OCI-LY7 (cell line): ENCODE measurements around the gene SERPINA5. TPM values are rescaled to one million over a fixed set of nuclear protein-coding genes. Genes with fewer than 3 reads are reported as not detected.
A peak's percentile ranks its signal among the peaks of the same experiment; 100 is the strongest.

Experiments
- BruUV-seq: library from RNA; stranded (reverse); fragments of 400-500 nt; replicated peaks from 2 replicates; lab custom pipeline; 2021; lab: Mats Ljungman, UMichigan
- CTCF ChIA-PET: fragments of 300-600 bp; sonication (Branson Sonifier 250); formaldehyde crosslinking; loops from one replicate; lab custom pipeline; 2022; ENCODE audit warnings: antibody characterized with exemption; ENCODE audit not compliant: unreplicated experiment; lab: Charles Lee
- POLR2A ChIA-PET: fragments of 300-600 bp; sonication (Branson Sonifier 250); formaldehyde crosslinking; loops from one replicate; lab custom pipeline; 2022; ENCODE audit warnings: antibody characterized with exemption; lab: Charles Lee
- DNase-seq: peaks from one replicate; pipeline ENCODE4 v3.0.0-alpha.2; 2015; ENCODE audit warnings: low spot score
- H2AFZ ChIP-seq: fragments of 200-600 bp; sonication (generic), shearing (Covaris generic); 2 replicates; pipeline ENCODE4 v1.6.1; 2014; ENCODE audit warnings: mild to moderate bottlenecking, antibody characterized with exemption, low read length, moderate library complexity
- H3K27ac ChIP-seq: fragments of 200-600 bp; sonication (generic); 2 replicates; pipeline ENCODE4 v1.5.1; 2014; ENCODE audit warnings: mixed run types, low read depth, mild to moderate bottlenecking, moderate library complexity, low read length, inconsistent platforms; ENCODE audit not compliant: poor library complexity, severe bottlenecking
- H3K36me3 ChIP-seq: fragments of 200-600 bp; sonication (generic); 2 replicates; pipeline ENCODE4 v1.6.1; 2014; ENCODE audit warnings: mild to moderate bottlenecking, antibody characterized with exemption, low read length, moderate library complexity, mixed read lengths; ENCODE audit not compliant: insufficient read depth
- H3K4me1 ChIP-seq: fragments of 200-600 bp; sonication (generic); 2 replicates; pipeline ENCODE4 v1.5.1; 2014; ENCODE audit warnings: mild to moderate bottlenecking, low read length; ENCODE audit not compliant: insufficient read depth, poor library complexity, severe bottlenecking
- H3K4me2 ChIP-seq: fragments of 200-600 bp; sonication (generic); 2 replicates; pipeline ENCODE4 v1.6.1; 2014; ENCODE audit warnings: mild to moderate bottlenecking, low read length
- H3K4me3 ChIP-seq: fragments of 200-600 bp; sonication (generic); 2 replicates; pipeline ENCODE4 v1.5.1; 2014; ENCODE audit warnings: mild to moderate bottlenecking, low read depth, low read length; ENCODE audit not compliant: poor library complexity, severe bottlenecking
- H3K79me2 ChIP-seq: fragments of 200-600 bp; sonication (generic); 2 replicates; pipeline ENCODE4 v1.6.1; 2016; ENCODE audit warnings: low read depth, mild to moderate bottlenecking, low read length, moderate library complexity, mixed read lengths; ENCODE audit not compliant: insufficient read depth
- H3K9me2 ChIP-seq: fragments of 200-600 bp; sonication (generic); 2 replicates; pipeline ENCODE4 v1.6.1; 2016; ENCODE audit warnings: mild to moderate bottlenecking, low read length, mixed read lengths; ENCODE audit not compliant: insufficient read depth
- H3K9me3 ChIP-seq: fragments of 200-600 bp; sonication (generic); 2 replicates; pipeline ENCODE4 v1.6.1; 2014; ENCODE audit warnings: mild to moderate bottlenecking, mixed run types, low read length, mixed read lengths
- H4K20me1 ChIP-seq: fragments of 200-600 bp; sonication (generic); 2 replicates; pipeline ENCODE4 v1.6.1; 2014; ENCODE audit warnings: mild to moderate bottlenecking, antibody characterized with exemption, low read length, moderate library complexity, mixed read lengths; ENCODE audit not compliant: insufficient read depth
- EZH2phosphoT487 ChIP-seq: fragments of 200-600 bp; sonication (generic); IDR thresholded peaks from 2 replicates; pipeline ENCODE4 v1.6.1; 2018; ENCODE audit warnings: low read depth, borderline replicate concordance, mild to moderate bottlenecking, mixed run types, antibody characterized with exemption, low read length, moderate library complexity, mixed read lengths
- intact Hi-C: fragments of 100-400 bp; cut with micrococcal nuclease; formaldehyde crosslinking; loops from one replicate; pipeline ENCODE4 v1.10.0; 2022; ENCODE audit not compliant: unreplicated experiment
- total RNA-seq, 2 experiments: library from RNA; depleted of rRNA in 1 of 2; stranded (reverse); fragments of >200 nt in 1 of 2; shearing (Covaris generic) in 1 of 2; gene quantifications; 2 replicates each; pipeline ENCODE4 v1.2.3, GENCODE V29; 2014 to 2022
- TF ChIP-seq, protein P1 (sequence below): fragments of 200-600 bp; sonication (generic); conservative IDR thresholded peaks from 2 replicates; pipeline ENCODE4 v1.5.1; 2014; ENCODE audit warnings: mild to moderate bottlenecking, antibody characterized with exemption, low read length, moderate library complexity, mixed read lengths

SERPINA5 gene
- total RNA-seq, 2 experiments from 2014 or later, result not detected

DNA sequence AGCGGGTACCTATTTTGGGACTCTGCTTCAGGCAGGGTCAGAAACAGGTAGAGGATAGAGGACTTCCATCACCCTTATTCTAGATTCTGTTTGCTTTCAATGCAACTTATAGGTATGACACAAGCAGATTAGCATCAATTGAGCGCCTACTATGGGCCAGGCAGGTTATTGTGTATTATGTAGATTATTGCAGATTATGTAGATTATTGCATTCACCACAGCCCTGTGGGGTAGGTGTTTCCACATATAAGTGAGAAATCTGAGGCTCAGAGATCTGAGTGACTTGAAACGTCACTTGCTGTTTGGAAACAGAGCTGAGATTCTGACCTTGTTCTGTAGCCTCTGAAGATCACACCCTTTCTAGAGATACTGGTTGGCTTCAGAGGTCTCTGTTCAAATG, 45.7 kb upstream of the SERPINA5 start:
- POLR2A ChIA-PET, result no interaction called here
- H3K9me2 ChIP-seq, result no peaks in the 10 kb centered on the region
- H3K9me3 ChIP-seq, result no peaks in the 10 kb centered on the region
- H3K79me2 ChIP-seq, result no peaks in the 10 kb centered on the region
- no peak overlapping the region for H3K4me2 ChIP-seq
- CTCF ChIA-PET, result no interaction called here
- no peak overlapping the region for H3K27ac ChIP-seq
- H3K4me3 ChIP-seq, result no peak overlapping the region
- BruUV-seq, result no TSS peak
- H3K36me3 ChIP-seq, result no peaks in the 10 kb centered on the region
- intact Hi-C loops, result no loop called here
- H3K4me1 ChIP-seq, result peaks cover 3% of the 10 kb centered on the region
- no peak overlapping the region for H2AFZ ChIP-seq
- no peaks in the 10 kb centered on the region for H4K20me1 ChIP-seq
- TF ChIP-seq EZH2phosphoT487, result no peak
- TF ChIP-seq, protein P1, sequence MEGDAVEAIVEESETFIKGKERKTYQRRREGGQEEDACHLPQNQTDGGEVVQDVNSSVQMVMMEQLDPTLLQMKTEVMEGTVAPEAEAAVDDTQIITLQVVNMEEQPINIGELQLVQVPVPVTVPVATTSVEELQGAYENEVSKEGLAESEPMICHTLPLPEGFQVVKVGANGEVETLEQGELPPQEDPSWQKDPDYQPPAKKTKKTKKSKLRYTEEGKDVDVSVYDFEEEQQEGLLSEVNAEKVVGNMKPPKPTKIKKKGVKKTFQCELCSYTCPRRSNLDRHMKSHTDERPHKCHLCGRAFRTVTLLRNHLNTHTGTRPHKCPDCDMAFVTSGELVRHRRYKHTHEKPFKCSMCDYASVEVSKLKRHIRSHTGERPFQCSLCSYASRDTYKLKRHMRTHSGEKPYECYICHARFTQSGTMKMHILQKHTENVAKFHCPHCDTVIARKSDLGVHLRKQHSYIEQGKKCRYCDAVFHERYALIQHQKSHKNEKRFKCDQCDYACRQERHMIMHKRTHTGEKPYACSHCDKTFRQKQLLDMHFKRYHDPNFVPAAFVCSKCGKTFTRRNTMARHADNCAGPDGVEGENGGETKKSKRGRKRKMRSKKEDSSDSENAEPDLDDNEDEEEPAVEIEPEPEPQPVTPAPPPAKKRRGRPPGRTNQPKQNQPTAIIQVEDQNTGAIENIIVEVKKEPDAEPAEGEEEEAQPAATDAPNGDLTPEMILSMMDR, result no peak
- no peak for DNase-seq

DNA sequence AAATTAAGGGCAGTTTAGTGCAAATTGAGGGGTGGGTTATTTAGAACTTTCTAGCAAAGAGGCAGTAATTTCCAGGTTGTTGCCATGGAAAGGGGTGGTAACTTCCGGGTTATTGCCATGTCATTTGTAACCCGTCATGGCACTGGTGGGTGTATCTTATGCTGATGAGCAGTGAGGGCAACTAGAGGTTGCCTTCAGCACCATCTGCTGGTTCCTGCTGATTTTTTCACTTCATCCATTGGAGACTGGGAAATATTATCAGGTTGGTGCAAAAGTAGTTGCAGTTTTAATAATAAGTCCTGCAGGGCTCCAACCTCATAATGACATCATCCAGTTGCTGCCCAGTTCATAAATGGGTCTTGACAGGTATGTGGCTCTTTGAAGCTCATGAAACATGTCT, 44.4 kb upstream of the SERPINA5 start:
- peaks cover 3% of the 10 kb centered on the region for H3K4me1 ChIP-seq
- H3K4me2 ChIP-seq, result no peak overlapping the region
- no peaks in the 10 kb centered on the region for H4K20me1 ChIP-seq
- no TSS peak for BruUV-seq
- H2AFZ ChIP-seq, result peak overlapping the region; percentile 70
- peak; percentile 37 for DNase-seq
- H3K27ac ChIP-seq, result no peak overlapping the region
- H3K9me3 ChIP-seq, result no peaks in the 10 kb centered on the region
- no peaks in the 10 kb centered on the region for H3K79me2 ChIP-seq
- H3K9me2 ChIP-seq, result no peaks in the 10 kb centered on the region
- H3K4me3 ChIP-seq, result no peak overlapping the region
- intact Hi-C loops, result no loop called here
- TF ChIP-seq EZH2phosphoT487, result no peak
- TF ChIP-seq, protein P1, result peak; percentile 53
- ChIA-PET CTCF (no interaction called here), POLR2A (no interaction called here)
- H3K36me3 ChIP-seq, result no peaks in the 10 kb centered on the region

GRCh38 chr14:94538070-94538740, 43.0 kb upstream of the SERPINA5 start:
- H3K4me2 ChIP-seq, result no peak overlapping the region
- H3K4me3 ChIP-seq, result no peak overlapping the region
- H3K9me3 ChIP-seq, result no peaks in the 10 kb centered on the region
- intact Hi-C loops, result no loop called here
- no TSS peak for BruUV-seq
- no peaks in the 10 kb centered on the region for H3K4me1 ChIP-seq
- H3K9me2 ChIP-seq, result no peaks in the 10 kb centered on the region
- H4K20me1 ChIP-seq, result no peaks in the 10 kb centered on the region
- no peaks in the 10 kb centered on the region for H3K79me2 ChIP-seq
- H3K27ac ChIP-seq, result no peak overlapping the region
- ChIA-PET POLR2A (no interaction called here), CTCF (interaction anchor here (0.5 kb wide), 1 partner anchor 52 kb away, joined by 3 read pairs; no protein-coding TSS in a partner anchor)
- no peak for TF ChIP-seq EZH2phosphoT487
- TF ChIP-seq, protein P1, result no peak
- DNase-seq, result no peak
- H3K36me3 ChIP-seq, result no peaks in the 10 kb centered on the region
- no peak overlapping the region for H2AFZ ChIP-seq
